Choroid plexus epithelial cell (primary cell): ENCODE data around the gene IL17RC.

Experiments
- DNase-seq: peaks from one replicate; pipeline ENCODE4 v3.0.0-alpha.2; 2010; ENCODE audit warnings: low read depth
- H3K4me3 ChIP-seq: 2 replicates; pipeline ENCODE4 v1.5.1; 2011; ENCODE audit warnings: low read depth, mild to moderate bottlenecking, control low read depth, low read length, moderate library complexity
- CTCF ChIP-seq: conservative IDR thresholded peaks from 2 replicates; pipeline ENCODE4 v1.5.1; 2011; ENCODE audit warnings: low read depth, mild to moderate bottlenecking, control low read depth, inconsistent platforms, low read length, moderate library complexity

Gene IL17RC

DNA sequence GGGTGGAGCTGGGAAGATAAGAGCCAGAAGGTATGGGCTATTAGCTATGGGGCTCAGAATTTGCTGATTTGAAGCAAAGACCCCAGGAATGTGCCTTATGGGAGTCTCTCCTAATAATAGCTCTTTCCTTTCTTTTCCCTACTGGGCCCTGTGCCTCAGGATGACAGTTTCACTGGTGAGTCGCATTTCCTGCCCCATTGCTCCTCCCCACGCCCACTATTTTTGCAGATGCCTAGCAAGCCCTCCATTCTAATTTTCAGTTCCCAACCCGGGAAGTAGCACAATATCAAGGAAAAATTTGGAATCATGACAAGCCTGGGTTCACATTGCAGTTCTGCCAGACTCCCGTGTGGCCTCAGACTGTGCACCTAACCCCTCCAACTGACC, 13.7 kb upstream of the IL17RC start:
- H3K4me3 ChIP-seq, result no peak overlapping the region
- no peak for TF ChIP-seq CTCF
- DNase-seq, result no peak

DNA sequence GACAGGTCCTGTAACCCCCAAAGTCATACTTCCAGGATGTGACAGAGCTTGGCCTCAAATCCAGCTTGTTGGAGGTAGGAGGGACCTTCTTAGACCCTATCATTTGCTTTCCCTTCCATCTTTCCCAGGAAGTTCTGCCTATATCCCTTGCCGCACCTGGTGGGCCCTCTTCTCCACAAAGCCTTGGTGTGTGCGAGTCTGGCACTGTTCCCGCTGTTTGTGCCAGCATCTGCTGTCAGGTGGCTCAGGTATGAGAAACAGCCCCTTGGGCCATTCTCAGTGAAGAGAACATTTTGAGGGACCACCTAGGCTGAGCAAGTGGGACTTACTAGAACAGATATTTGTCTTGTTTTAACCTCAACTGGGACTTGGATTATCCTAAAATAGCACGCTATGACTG, 13.0 kb upstream of the IL17RC start:
- no peak for TF ChIP-seq CTCF
- no peak for DNase-seq
- H3K4me3 ChIP-seq, result no peak overlapping the region

DNA sequence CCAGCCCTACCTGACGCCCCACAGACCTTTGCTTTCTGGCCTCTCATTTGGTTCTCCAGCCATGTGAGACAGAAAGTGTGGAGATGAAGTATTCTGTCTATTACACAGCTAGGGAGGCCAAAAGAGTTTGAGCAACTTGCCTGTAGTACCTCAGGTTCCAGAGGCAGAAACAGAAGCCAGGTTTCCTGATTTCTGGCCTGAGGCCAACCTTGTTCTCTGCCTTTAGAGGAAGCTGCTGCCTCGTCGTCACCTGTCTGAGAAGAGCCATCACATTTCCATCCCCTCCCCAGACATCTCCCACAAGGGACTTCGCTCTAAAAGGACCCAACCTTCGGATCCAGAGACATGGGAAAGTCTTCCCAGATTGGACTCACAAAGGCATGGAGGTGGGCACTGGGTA, 10.4 kb upstream of the IL17RC start:
- no peak for TF ChIP-seq CTCF
- no peak for DNase-seq
- no peak overlapping the region for H3K4me3 ChIP-seq

GRCh38 chr3:9908286-9908685, 8.6 kb upstream of the IL17RC start:
- no peak for DNase-seq
- TF ChIP-seq CTCF, result no peak
- no peak overlapping the region for H3K4me3 ChIP-seq

GRCh38 chr3:9909221-9910013, 7.5 kb upstream of the IL17RC start:
- no peak overlapping the region for H3K4me3 ChIP-seq
- DNase-seq, result no peak
- TF ChIP-seq CTCF, result no peak

GRCh38 chr3:9911863-9912262, 5.0 kb upstream of the IL17RC start:
- TF ChIP-seq CTCF, result no peak
- H3K4me3 ChIP-seq, result no peak overlapping the region
- peak; percentile 77 for DNase-seq

GRCh38 chr3:9912294-9912935, 4.5 kb upstream of the IL17RC start:
- no peak overlapping the region for H3K4me3 ChIP-seq
- TF ChIP-seq CTCF, result no peak
- DNase-seq, result peak; percentile 75
